ENCODE results near the gene PMFBP1. TPM values are rescaled to one million over a fixed set of nuclear protein-coding genes. Genes with fewer than 3 reads are reported as not detected.

PMFBP1 gene
- total RNA-seq, 1 donor from 2014 or later = 0.38 TPM

- no peak for DNase-seq (ENCODE audit: low spot score)
- Mint-ChIP-seq H3K9me3 (ENCODE audit: unreplicated experiment) (no peaks in the 10 kb centered on the region), H3K4me1 (ENCODE audit: unreplicated experiment) (no peaks in the 10 kb centered on the region), H3K36me3 (ENCODE audit: low read depth, unreplicated experiment) (no peaks in the 10 kb centered on the region), H3K27me3 (ENCODE audit: unreplicated experiment) (peaks cover 2% of the 10 kb centered on the region), H3K27ac (ENCODE audit: unreplicated experiment) (no peak overlapping the region), H3K4me3 (ENCODE audit: unreplicated experiment) (no peak overlapping the region)
- TF ChIP-seq CTCF (IDR thresholded peaks at IDR 0.05; ENCODE audit: unreplicated experiment) = no peak
Measured at GRCh38 chr16:72189865-72190371, 18.0 kb upstream of the PMFBP1 start.

- TF ChIP-seq CTCF (IDR thresholded peaks at IDR 0.05; ENCODE audit: unreplicated experiment) = no peak
- Mint-ChIP-seq H3K9me3 (ENCODE audit: unreplicated experiment) (no peaks in the 10 kb centered on the region), H3K36me3 (ENCODE audit: low read depth, unreplicated experiment) (no peaks in the 10 kb centered on the region), H3K27me3 (ENCODE audit: unreplicated experiment) (peaks cover 2% of the 10 kb centered on the region), H3K4me1 (ENCODE audit: unreplicated experiment) (no peaks in the 10 kb centered on the region), H3K27ac (ENCODE audit: unreplicated experiment) (no peak overlapping the region), H3K4me3 (ENCODE audit: unreplicated experiment) (no peak overlapping the region)
- DNase-seq (ENCODE audit: low spot score) = no peak
Measured at GRCh38 chr16:72188541-72188940, 16.6 kb upstream of the PMFBP1 start.

GRCh38 chr16:72187551-72187950 is 15.6 kb upstream of the PMFBP1 start:
- Mint-ChIP-seq H3K4me3 (ENCODE audit: unreplicated experiment) (no peak overlapping the region), H3K36me3 (ENCODE audit: low read depth, unreplicated experiment) (no peaks in the 10 kb centered on the region), H3K27ac (ENCODE audit: unreplicated experiment) (no peak overlapping the region), H3K4me1 (ENCODE audit: unreplicated experiment) (no peaks in the 10 kb centered on the region), H3K27me3 (ENCODE audit: unreplicated experiment) (peaks cover 2% of the 10 kb centered on the region), H3K9me3 (ENCODE audit: unreplicated experiment) (no peaks in the 10 kb centered on the region)
- no peak for TF ChIP-seq CTCF (IDR thresholded peaks at IDR 0.05; ENCODE audit: unreplicated experiment)
- DNase-seq (ENCODE audit: low spot score) = no peak

- H3K27me3 Mint-ChIP-seq (ENCODE audit: unreplicated experiment) = peaks cover 2% of the 10 kb centered on the region
- H3K4me1 Mint-ChIP-seq (ENCODE audit: unreplicated experiment) = no peaks in the 10 kb centered on the region
- H3K4me3 Mint-ChIP-seq (ENCODE audit: unreplicated experiment) = no peak overlapping the region
- DNase-seq (ENCODE audit: low spot score) = no peak
- TF ChIP-seq CTCF (IDR thresholded peaks at IDR 0.05; ENCODE audit: unreplicated experiment) = no peak
- no peak overlapping the region for H3K27ac Mint-ChIP-seq (ENCODE audit: unreplicated experiment)
- no peaks in the 10 kb centered on the region for H3K9me3 Mint-ChIP-seq (ENCODE audit: unreplicated experiment)
- no peaks in the 10 kb centered on the region for H3K36me3 Mint-ChIP-seq (ENCODE audit: low read depth, unreplicated experiment)
Measured at GRCh38 chr16:72182976-72183375, 11.0 kb upstream of the PMFBP1 start.

GRCh38 chr16:72179204-72179970 is 7.4 kb upstream of the PMFBP1 start:
- Mint-ChIP-seq H3K9me3 (ENCODE audit: unreplicated experiment) (no peaks in the 10 kb centered on the region), H3K27me3 (ENCODE audit: unreplicated experiment) (no peaks in the 10 kb centered on the region), H3K36me3 (ENCODE audit: low read depth, unreplicated experiment) (no peaks in the 10 kb centered on the region), H3K4me1 (ENCODE audit: unreplicated experiment) (no peaks in the 10 kb centered on the region), H3K27ac (ENCODE audit: unreplicated experiment) (no peak overlapping the region), H3K4me3 (ENCODE audit: unreplicated experiment) (no peak overlapping the region)
- no peak for TF ChIP-seq CTCF (IDR thresholded peaks at IDR 0.05; ENCODE audit: unreplicated experiment)
- DNase-seq (ENCODE audit: low spot score) = no peak
